Natural killer cell (primary cell): ENCODE data around the gene RABGAP1L. TPM values are rescaled to one million over a fixed set of nuclear protein-coding genes. Genes with fewer than 3 reads are reported as not detected.
"Not testable (repeated sequence)": the region's sequence is repeated elsewhere in the genome, so short reads cannot be mapped to it uniquely, and the experiment has no call there.

Experiments used
- ATAC-seq, 3 donors: fragments of 150-1000 bp in 2 of 3; fragments of 200-7000 bp in 1 of 3; cut with Tn5 transposase; 1 replicate in 1 of 3; 2 replicates in 2 of 3; pipeline ENCODE4 v1.10.0; 2021; ENCODE audit warnings: mild to moderate bottlenecking in 2 of 3, moderate library complexity in 2 of 3
- DNase-seq, 2 donors: peaks; one replicate each; pipeline versions ENCODE4 v3.0.0 to v3.0.0-alpha.2; 2013 to 2021; ENCODE audit warnings: mixed read lengths in 1 of 2
- H3K27ac ChIP-seq: one replicate; pipeline ENCODE4 v1.5.1; 2013; ENCODE audit warnings: mild to moderate bottlenecking, low read length
- H3K27me3 ChIP-seq: one replicate; pipeline ENCODE4 v1.6.1; 2013; ENCODE audit warnings: low read length; ENCODE audit not compliant: control insufficient read depth, insufficient read depth
- H3K36me3 ChIP-seq: one replicate; pipeline ENCODE4 v1.6.1; 2013; ENCODE audit warnings: low read length; ENCODE audit not compliant: control insufficient read depth, insufficient read depth
- H3K4me1 ChIP-seq: one replicate; pipeline ENCODE4 v1.6.1; 2013; ENCODE audit warnings: low read length; ENCODE audit not compliant: control insufficient read depth, insufficient read depth
- H3K4me3 ChIP-seq: one replicate; pipeline ENCODE4 v1.5.1; 2013; ENCODE audit warnings: low read length
- H3K9me3 ChIP-seq: one replicate; pipeline ENCODE4 v1.6.1; 2013; ENCODE audit warnings: low read length; ENCODE audit not compliant: control insufficient read depth, insufficient read depth
- H3K27ac Mint-ChIP-seq, 2 donors: one replicate each; pipeline ENCODE4 v1.8.0; 2022; ENCODE audit warnings: mild to moderate bottlenecking in 2 of 2, mixed read lengths in 2 of 2, moderate library complexity in 1 of 2
- H3K27me3 Mint-ChIP-seq, 2 donors: one replicate each; pipeline ENCODE4 v1.8.0; 2022; ENCODE audit warnings: low read depth in 2 of 2, mixed read lengths in 2 of 2
- H3K36me3 Mint-ChIP-seq: one replicate; pipeline ENCODE4 v1.8.0; 2022; ENCODE audit warnings: mixed read lengths
- H3K4me1 Mint-ChIP-seq, 2 donors: one replicate each; pipeline ENCODE4 v1.8.0; 2022; ENCODE audit warnings: mixed read lengths in 2 of 2
- H3K4me3 Mint-ChIP-seq: one replicate; pipeline ENCODE4 v1.8.0; 2022; ENCODE audit warnings: mild to moderate bottlenecking, moderate library complexity, mixed read lengths
- H3K9me3 Mint-ChIP-seq, 2 donors: one replicate each; pipeline ENCODE4 v1.8.0; 2022; ENCODE audit warnings: mixed read lengths in 2 of 2
- WGBS: methylation state at CpG from one replicate; pipeline ENCODE4 v1.1.7; 2013; ENCODE audit warnings: missing lambda C conversion rate; ENCODE audit not compliant: insufficient coverage; 5-methylcytosine and 5-hydroxymethylcytosine counted together
- intact Hi-C: fragments of 100-400 bp; cut with micrococcal nuclease; formaldehyde crosslinking; loops from one replicate; pipeline ENCODE4 v1.14.2; 2022
- total RNA-seq, 4 donors: library from RNA; stranded (reverse); fragments of 120-200 nt in 1 of 4; gene quantifications; one replicate each; pipeline versions ENCODE4 v1.2.3 to v1.2.4, GENCODE V29; 2013 to 2022
- TF ChIP-seq, protein P1 (sequence below): fragments of 200-600 bp; IDR thresholded peaks from one replicate; pipeline ENCODE4 v1.8.0; 2022; ENCODE audit warnings: antibody characterized with exemption

RABGAP1L gene
- total RNA-seq, 3 donors from 2014 or later (not counting 1 experiment from before 2014, with no cell fraction given), result 145 to 168 (median 153) TPM

DNA sequence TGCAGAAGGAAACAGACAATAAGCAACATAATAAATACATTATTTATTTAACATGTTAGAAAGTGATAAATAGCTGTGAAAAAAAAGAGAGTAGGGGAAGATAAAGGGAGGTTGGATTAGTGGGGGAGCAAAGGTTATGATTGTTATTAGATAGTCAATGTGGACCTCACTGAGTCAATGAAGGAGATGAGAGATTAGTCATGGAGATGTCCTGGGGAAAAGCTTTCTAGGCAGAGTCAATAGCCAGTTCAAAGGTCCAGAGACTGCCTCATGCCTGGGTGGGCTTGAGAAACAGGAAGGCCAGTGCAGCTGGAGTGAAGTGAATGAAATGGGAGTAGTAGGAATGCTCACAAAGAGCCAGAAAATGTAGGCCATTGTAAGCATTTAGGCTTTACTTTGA lies 653.3 kb downstream of the RABGAP1L start:
- intact Hi-C loops, result no loop called here
- H3K27ac ChIP-seq, result no peak overlapping the region
- peak overlapping the region in 1 of 2 donors; percentile 12 for H3K27ac Mint-ChIP-seq

DNA sequence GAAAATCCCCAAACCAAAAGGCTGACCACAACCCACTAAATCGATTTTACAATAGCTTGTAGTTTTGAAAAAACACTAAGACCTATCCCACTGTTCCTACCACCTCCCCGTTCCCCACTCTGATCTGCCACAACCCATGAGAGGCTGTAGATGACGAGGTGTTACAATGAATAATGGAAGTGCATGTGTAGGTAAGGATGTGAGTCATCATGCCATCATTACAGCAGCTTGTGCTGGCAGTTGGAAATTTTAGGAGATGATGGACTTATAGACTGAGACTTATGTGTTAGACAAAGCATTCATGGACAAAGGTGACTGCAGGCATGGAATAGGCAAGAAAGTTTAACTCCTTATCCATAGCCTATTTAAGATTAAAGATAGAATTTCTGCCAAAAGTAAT lies 655.7 kb downstream of the RABGAP1L start:
- peaks cover 7% of the 10 kb centered on the region for H3K36me3 ChIP-seq
- WGBS, result 86% methylated on average over 1 of the region's 3 CpGs
- H3K4me1 Mint-ChIP-seq, result peaks cover 27 to 30% of the 10 kb centered on the region in 2 donors
- intact Hi-C loops, result no loop called here
- H3K4me3 ChIP-seq, result no peak overlapping the region
- no peaks in the 10 kb centered on the region for H3K9me3 Mint-ChIP-seq
- TF ChIP-seq, protein P1, sequence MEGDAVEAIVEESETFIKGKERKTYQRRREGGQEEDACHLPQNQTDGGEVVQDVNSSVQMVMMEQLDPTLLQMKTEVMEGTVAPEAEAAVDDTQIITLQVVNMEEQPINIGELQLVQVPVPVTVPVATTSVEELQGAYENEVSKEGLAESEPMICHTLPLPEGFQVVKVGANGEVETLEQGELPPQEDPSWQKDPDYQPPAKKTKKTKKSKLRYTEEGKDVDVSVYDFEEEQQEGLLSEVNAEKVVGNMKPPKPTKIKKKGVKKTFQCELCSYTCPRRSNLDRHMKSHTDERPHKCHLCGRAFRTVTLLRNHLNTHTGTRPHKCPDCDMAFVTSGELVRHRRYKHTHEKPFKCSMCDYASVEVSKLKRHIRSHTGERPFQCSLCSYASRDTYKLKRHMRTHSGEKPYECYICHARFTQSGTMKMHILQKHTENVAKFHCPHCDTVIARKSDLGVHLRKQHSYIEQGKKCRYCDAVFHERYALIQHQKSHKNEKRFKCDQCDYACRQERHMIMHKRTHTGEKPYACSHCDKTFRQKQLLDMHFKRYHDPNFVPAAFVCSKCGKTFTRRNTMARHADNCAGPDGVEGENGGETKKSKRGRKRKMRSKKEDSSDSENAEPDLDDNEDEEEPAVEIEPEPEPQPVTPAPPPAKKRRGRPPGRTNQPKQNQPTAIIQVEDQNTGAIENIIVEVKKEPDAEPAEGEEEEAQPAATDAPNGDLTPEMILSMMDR, result no peak
- H3K4me3 Mint-ChIP-seq, result no peak overlapping the region
- no peaks in the 10 kb centered on the region for H3K9me3 ChIP-seq
- ATAC-seq, result peak in 2 of 3 donors; percentile 55 to 83
- H3K27ac Mint-ChIP-seq, result peak overlapping the region in 1 of 2 donors; percentile 40
- H3K27me3 Mint-ChIP-seq, result no peaks in the 10 kb centered on the region
- no peaks in the 10 kb centered on the region for H3K36me3 Mint-ChIP-seq
- H3K4me1 ChIP-seq, result peaks cover 4% of the 10 kb centered on the region
- DNase-seq, result peak in 1 of 2 donors; percentile 12
- H3K27me3 ChIP-seq, result no peaks in the 10 kb centered on the region
- H3K27ac ChIP-seq, result no peak overlapping the region

More for the DNA sequence above, 653.3 kb downstream of the RABGAP1L start:
- peaks cover 13 to 19% of the 10 kb centered on the region in 2 donors for H3K4me1 Mint-ChIP-seq
- H3K4me1 ChIP-seq, result peaks cover 4% of the 10 kb centered on the region
- H3K4me3 Mint-ChIP-seq, result no peak overlapping the region
- H3K4me3 ChIP-seq, result no peak overlapping the region
- H3K36me3 ChIP-seq, result peaks cover 11% of the 10 kb centered on the region
- no peaks in the 10 kb centered on the region for H3K27me3 ChIP-seq
- H3K36me3 Mint-ChIP-seq, result no peaks in the 10 kb centered on the region
- no peaks in the 10 kb centered on the region for H3K27me3 Mint-ChIP-seq
- DNase-seq, result no peak
- no peak for ATAC-seq
- H3K9me3 ChIP-seq, result no peaks in the 10 kb centered on the region
- TF ChIP-seq, protein P1, result no peak
- H3K9me3 Mint-ChIP-seq, result no peaks in the 10 kb centered on the region

DNA sequence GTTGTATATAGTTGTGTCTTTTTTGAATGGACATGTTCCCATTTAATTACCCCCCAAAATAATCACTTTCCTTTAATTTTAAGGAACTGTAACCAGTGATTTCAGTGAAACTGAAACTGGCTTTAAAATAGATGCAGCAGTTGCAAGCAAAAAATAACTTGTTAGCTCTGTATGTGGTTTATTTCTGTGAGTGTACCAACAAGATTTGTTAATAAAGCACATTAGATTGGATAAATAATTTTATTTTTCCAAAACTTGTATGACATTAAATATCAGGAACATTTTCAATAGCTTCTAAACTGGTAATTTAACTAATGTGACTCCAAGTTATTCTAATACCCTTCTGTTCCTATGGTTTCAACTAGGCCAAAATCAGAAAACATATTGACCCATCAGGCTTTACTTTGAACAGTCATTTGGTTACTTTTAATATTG lies 656.2 kb downstream of the RABGAP1L start:
- H3K9me3 ChIP-seq, result no peaks in the 10 kb centered on the region
- intact Hi-C loops, result no loop called here
- TF ChIP-seq, protein P1, result no peak
- ATAC-seq (no peak), DNase-seq (no peak)
- H3K27ac ChIP-seq, result no peak overlapping the region
- no peaks in the 10 kb centered on the region for H3K27me3 Mint-ChIP-seq
- H3K4me1 Mint-ChIP-seq, result peaks cover 27 to 32% of the 10 kb centered on the region in 2 donors
- H3K4me3 Mint-ChIP-seq, result no peak overlapping the region
- H3K36me3 Mint-ChIP-seq, result no peaks in the 10 kb centered on the region
- no peaks in the 10 kb centered on the region for H3K27me3 ChIP-seq
- H3K4me1 ChIP-seq, result peaks cover 4% of the 10 kb centered on the region
- peaks cover 7% of the 10 kb centered on the region for H3K36me3 ChIP-seq
- H3K27ac Mint-ChIP-seq, result no peak overlapping the region
- H3K4me3 ChIP-seq, result no peak overlapping the region
- H3K9me3 Mint-ChIP-seq, result no peaks in the 10 kb centered on the region

DNA sequence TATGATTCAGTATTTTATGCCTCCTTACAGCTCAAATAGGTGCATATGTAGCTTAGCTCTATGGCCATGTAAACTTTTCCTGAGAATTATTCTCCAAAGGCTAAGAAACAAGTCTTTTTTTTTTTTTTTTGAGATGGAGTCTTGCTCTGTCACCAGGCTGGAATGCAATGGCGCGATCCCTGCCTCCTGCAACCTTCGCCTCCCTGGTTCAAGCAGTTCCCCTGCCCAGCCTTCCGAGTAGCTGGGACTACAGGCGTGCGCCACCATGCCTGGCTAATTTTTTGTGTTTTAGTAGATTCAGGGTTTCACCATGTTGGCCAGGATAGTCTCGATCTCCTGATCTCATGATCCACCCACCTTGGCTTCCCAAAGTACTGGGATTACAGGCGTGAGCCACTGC lies 657.3 kb downstream of the RABGAP1L start:
- H3K36me3 Mint-ChIP-seq, H3K9me3 Mint-ChIP-seq, H3K27me3 ChIP-seq, H3K4me1 ChIP-seq, H3K4me3 ChIP-seq, H3K27me3 Mint-ChIP-seq, H3K27ac Mint-ChIP-seq, ATAC-seq, H3K9me3 ChIP-seq, DNase-seq, H3K27ac ChIP-seq, H3K4me3 Mint-ChIP-seq, intact Hi-C loops, H3K36me3 ChIP-seq: not testable (repeated sequence)
- WGBS, result 99% methylated on average over 8 of the region's 8 CpGs
- H3K4me1 Mint-ChIP-seq, result peaks cover 27 to 32% of the 10 kb centered on the region in 2 donors
